Measurements from ENCODE around the gene CDH6. TPM values are rescaled to one million over a fixed set of nuclear protein-coding genes. Genes with fewer than 3 reads are reported as not detected.

Gene CDH6
- total and polyA plus RNA-seq, 8 donors, result 0.31 to 10.4 (median 0.65) TPM

DNA sequence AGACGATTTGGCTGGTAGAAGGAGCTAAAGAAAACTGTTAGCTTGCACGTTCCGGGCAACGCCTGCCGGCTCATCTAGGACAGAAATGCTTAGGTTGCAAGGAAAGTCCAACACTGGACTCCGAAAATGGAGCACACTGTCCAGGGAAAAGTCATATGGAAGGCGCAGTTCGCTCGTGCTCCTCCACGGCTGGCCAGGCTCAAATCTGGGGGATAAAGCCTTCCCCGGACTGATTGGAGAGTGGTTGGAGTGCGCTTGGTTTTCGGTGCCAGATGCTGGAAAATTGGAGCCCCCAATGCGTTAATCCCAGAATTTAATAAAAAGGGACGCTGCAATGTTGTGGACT is 955 bp downstream of the CDH6 start:
- Histone ChIP-seq H3K4me1 (peaks cover 0 to 10% (median 9%) of the 10 kb centered on the region in 3 donors), H3K9me3 (no peaks in the 10 kb centered on the region), H3K27ac (no peak overlapping the region), H3K36me3 (no peaks in the 10 kb centered on the region), H3K27me3 (peaks cover 0 to 13% (median 3%) of the 10 kb centered on the region in 4 donors), H3K4me3 (peak overlapping the region in 2 of 4 donors; percentile 28 to 48)
- FAIRE-seq (no peak), DNase-seq (no peak), ATAC-seq (peak; percentile 9 to 43 (median 28))
- WGBS, 2 donors, result 1 to 2% methylated on average over 15 of the region's 15 CpGs
- intact Hi-C loops (cut with DNase I), result no loop called here
- TF ChIP-seq CTCF (IDR thresholded peaks at IDR 0.05), result no peak

- intact Hi-C loops (cut with DNase I), result no loop called here
- peak in 3 of 4 donors; percentile 18 to 41 (median 24) for ATAC-seq
- peaks cover 0 to 10% (median 9%) of the 10 kb centered on the region in 3 donors for H3K4me1 ChIP-seq
- no peaks in the 10 kb centered on the region for H3K9me3 ChIP-seq
- no peak for FAIRE-seq
- no peak for DNase-seq
- H3K27ac ChIP-seq, result no peak overlapping the region
- WGBS, 2 donors, result 8 to 12% methylated on average over 5 of the region's 5 CpGs
- TF ChIP-seq CTCF (IDR thresholded peaks at IDR 0.05), result no peak
- peaks cover 0 to 13% (median 3%) of the 10 kb centered on the region in 4 donors for H3K27me3 ChIP-seq
- peak overlapping the region in 2 of 4 donors; percentile 8 to 48 for H3K4me3 ChIP-seq
- H3K36me3 ChIP-seq, result no peaks in the 10 kb centered on the region
Measured at GRCh38 chr5:31194892-31195555, 1.5 kb downstream of the CDH6 start.

GRCh38 chr5:31196309-31196708 is 2.8 kb downstream of the CDH6 start:
- Histone ChIP-seq H3K9me3 (no peaks in the 10 kb centered on the region), H3K4me1 (peaks cover 0 to 10% (median 9%) of the 10 kb centered on the region in 3 donors), H3K36me3 (no peaks in the 10 kb centered on the region), H3K27me3 (peaks cover 0 to 13% (median 3%) of the 10 kb centered on the region in 4 donors), H3K4me3 (no peak overlapping the region), H3K27ac (no peak overlapping the region)
- intact Hi-C loops (cut with DNase I), result no loop called here
- FAIRE-seq (no peak), DNase-seq (no peak), ATAC-seq (peak in 1 of 4 donors; percentile 33)
- 29 to 34% methylated on average over 2 of the region's 2 CpGs for WGBS, 2 donors
- TF ChIP-seq CTCF (IDR thresholded peaks at IDR 0.05), result no peak

GRCh38 chr5:31197183-31197582 is 3.7 kb downstream of the CDH6 start:
- ATAC-seq (no peak), FAIRE-seq (no peak), DNase-seq (no peak)
- H3K4me1 ChIP-seq, result peaks cover 0 to 10% (median 9%) of the 10 kb centered on the region in 3 donors
- H3K36me3 ChIP-seq, result no peaks in the 10 kb centered on the region
- H3K4me3 ChIP-seq, result no peak overlapping the region
- intact Hi-C loops (cut with DNase I), result no loop called here
- 37 to 43% methylated on average over 1 of the region's 1 CpG for WGBS, 2 donors
- peaks cover 0 to 13% (median 5%) of the 10 kb centered on the region in 4 donors for H3K27me3 ChIP-seq
- no peak for TF ChIP-seq CTCF (IDR thresholded peaks at IDR 0.05)
- H3K9me3 ChIP-seq, result no peaks in the 10 kb centered on the region
- H3K27ac ChIP-seq, result no peak overlapping the region

DNA sequence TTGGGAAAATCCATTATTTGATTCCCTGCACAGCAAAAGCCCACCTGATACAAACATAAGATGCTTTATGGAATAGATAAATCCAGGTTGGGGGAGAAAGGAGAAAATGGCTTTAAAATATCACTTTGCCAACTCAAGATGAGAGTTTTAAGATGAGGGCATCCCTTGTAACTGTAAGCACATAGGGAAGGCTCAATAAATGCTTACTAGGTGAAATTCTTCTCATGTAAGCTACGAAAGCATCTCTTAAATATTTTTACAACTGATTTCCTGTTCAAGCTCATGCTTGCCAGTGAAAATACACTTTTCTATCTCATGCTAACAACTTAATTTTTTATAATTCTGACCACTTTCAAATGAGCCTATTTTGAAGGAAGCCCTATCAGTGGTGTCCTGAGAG is 11.5 kb downstream of the CDH6 start:
- Histone ChIP-seq H3K4me1 (no peaks in the 10 kb centered on the region), H3K36me3 (no peaks in the 10 kb centered on the region), H3K9me3 (no peaks in the 10 kb centered on the region), H3K27ac (no peak overlapping the region), H3K4me3 (no peak overlapping the region), H3K27me3 (peaks cover 0 to 3% (median 0%) of the 10 kb centered on the region in 4 donors)
- TF ChIP-seq CTCF (IDR thresholded peaks at IDR 0.05), result no peak
- no peak for ATAC-seq
- no peak for FAIRE-seq
- intact Hi-C loops (cut with DNase I), result no loop called here
- 56 to 76% methylated on average over 1 of the region's 1 CpG for WGBS, 2 donors
- no peak for DNase-seq
